Parathyroid adenoma (tissue), 2 donors: ENCODE measurements around the gene PHLDB2.

ENCODE experiments used
- H2AFZ ChIP-seq: fragments of 300-600 bp; sonication (generic); one replicate; pipeline ENCODE4 v1.7.0; 2017; ENCODE audit warnings: antibody characterized with exemption, mild to moderate bottlenecking
- H3K27ac ChIP-seq: fragments of 300-600 bp; sonication (generic); one replicate; pipeline ENCODE4 v1.7.0; 2017
- H3K27me3 ChIP-seq: fragments of 300-600 bp; sonication (generic); one replicate; pipeline ENCODE4 v1.7.0; 2017; ENCODE audit warnings: low read length; ENCODE audit not compliant: control insufficient read depth, insufficient read depth
- H3K36me3 ChIP-seq: fragments of 300-600 bp; sonication (generic); one replicate; pipeline ENCODE4 v1.7.0; 2017; ENCODE audit warnings: low read length; ENCODE audit not compliant: control insufficient read depth, insufficient read depth
- H3K4me1 ChIP-seq: fragments of 300-600 bp; sonication (generic); one replicate; pipeline ENCODE4 v1.7.0; 2017; ENCODE audit warnings: control low read depth
- H3K4me2 ChIP-seq: fragments of 300-600 bp; sonication (generic); one replicate; pipeline ENCODE4 v1.7.0; 2017; ENCODE audit warnings: low read length
- H3K4me3 ChIP-seq: fragments of 300-600 bp; sonication (generic); one replicate; pipeline ENCODE4 v1.7.0; 2017; ENCODE audit warnings: low read depth, low read length
- H3K79me2 ChIP-seq: fragments of 300-600 bp; sonication (generic); one replicate; pipeline ENCODE4 v1.7.0; 2017; ENCODE audit warnings: control low read depth
- H3K9ac ChIP-seq: fragments of 300-600 bp; sonication (generic); one replicate; pipeline ENCODE4 v1.7.0; 2017; ENCODE audit warnings: mild to moderate bottlenecking
- H3K9me3 ChIP-seq: fragments of 300-600 bp; sonication (generic); one replicate; pipeline ENCODE4 v1.7.0; 2017; ENCODE audit warnings: low read length; ENCODE audit not compliant: control insufficient read depth
- CTCF ChIP-seq: fragments of 300-600 bp; sonication (generic); IDR thresholded peaks from one replicate; pipeline ENCODE4 v1.7.0; 2017; ENCODE audit warnings: antibody characterized with exemption, mild to moderate bottlenecking
- donor health status: primary hyperparathyroidism.

The PHLDB2 gene

GRCh38 chr3:111948786-111949185, 89.7 kb downstream of the PHLDB2 start:
- Histone ChIP-seq H3K27ac (no peak overlapping the region), H3K9ac (no peak overlapping the region), H3K9me3 (no peaks in the 10 kb centered on the region), H2AFZ (no peak overlapping the region), H3K4me3 (no peak overlapping the region), H3K79me2 (no peaks in the 10 kb centered on the region), H3K4me1 (no peaks in the 10 kb centered on the region), H3K36me3 (no peaks in the 10 kb centered on the region), H3K27me3 (no peaks in the 10 kb centered on the region), H3K4me2 (no peak overlapping the region)
- TF ChIP-seq CTCF = no peak

GRCh38 chr3:111949712-111950111, 90.6 kb downstream of the PHLDB2 start:
- Histone ChIP-seq H3K9ac (no peak overlapping the region), H2AFZ (no peak overlapping the region), H3K79me2 (no peaks in the 10 kb centered on the region), H3K36me3 (no peaks in the 10 kb centered on the region), H3K27ac (no peak overlapping the region), H3K4me1 (no peaks in the 10 kb centered on the region), H3K4me2 (no peak overlapping the region), H3K27me3 (no peaks in the 10 kb centered on the region), H3K4me3 (no peak overlapping the region), H3K9me3 (no peaks in the 10 kb centered on the region)
- no peak for TF ChIP-seq CTCF

GRCh38 chr3:111951032-111951431, 92.0 kb downstream of the PHLDB2 start:
- Histone ChIP-seq H3K9ac (no peak overlapping the region), H3K4me3 (no peak overlapping the region), H2AFZ (no peak overlapping the region), H3K79me2 (no peaks in the 10 kb centered on the region), H3K9me3 (no peaks in the 10 kb centered on the region), H3K4me2 (no peak overlapping the region), H3K4me1 (no peaks in the 10 kb centered on the region), H3K27ac (no peak overlapping the region), H3K27me3 (no peaks in the 10 kb centered on the region), H3K36me3 (no peaks in the 10 kb centered on the region)
- no peak for TF ChIP-seq CTCF

GRCh38 chr3:111952086-111952485, 93.0 kb downstream of the PHLDB2 start:
- Histone ChIP-seq H3K4me3 (no peak overlapping the region), H3K4me2 (no peak overlapping the region), H3K9me3 (no peaks in the 10 kb centered on the region), H2AFZ (no peak overlapping the region), H3K9ac (no peak overlapping the region), H3K79me2 (no peaks in the 10 kb centered on the region), H3K36me3 (no peaks in the 10 kb centered on the region), H3K4me1 (no peaks in the 10 kb centered on the region), H3K27me3 (no peaks in the 10 kb centered on the region), H3K27ac (no peak overlapping the region)
- no peak for TF ChIP-seq CTCF

- no peaks in the 10 kb centered on the region for H3K79me2 ChIP-seq
- H3K9me3 ChIP-seq = no peaks in the 10 kb centered on the region
- TF ChIP-seq CTCF = no peak
- H3K4me2 ChIP-seq = no peak overlapping the region
- no peaks in the 10 kb centered on the region for H3K4me1 ChIP-seq
- H3K27ac ChIP-seq = no peak overlapping the region
- no peaks in the 10 kb centered on the region for H3K36me3 ChIP-seq
- no peak overlapping the region for H3K4me3 ChIP-seq
- no peak overlapping the region for H2AFZ ChIP-seq
- H3K27me3 ChIP-seq = no peaks in the 10 kb centered on the region
- H3K9ac ChIP-seq = no peak overlapping the region
Measured at GRCh38 chr3:111952866-111953450, 93.9 kb downstream of the PHLDB2 start.
